GM21528 (cell line): ENCODE data around the gene BABAM1.

Experiments used
- ATAC-seq: cut with Tn5 transposase; IDR thresholded peaks from one replicate; pipeline ENCODE4 v1.9.1; 2021; ENCODE audit warnings: mild to moderate bottlenecking, moderate library complexity; ENCODE audit not compliant: unreplicated experiment, low FRiP score

Gene BABAM1

GRCh38 chr19:17243211-17243829 is 23.9 kb upstream of the BABAM1 start:
- ATAC-seq = no peak

GRCh38 chr19:17243830-17244617 is 23.2 kb upstream of the BABAM1 start:
- ATAC-seq = no peak

GRCh38 chr19:17244618-17245534 is 22.4 kb upstream of the BABAM1 start:
- ATAC-seq = no peak

- peak; percentile 11 for ATAC-seq
Observed at GRCh38 chr19:17245535-17245984, 21.7 kb upstream of the BABAM1 start, which contains the start of gene NR2F6. TSS of gene NR2F6 (minus strand) at chr19:17245919. CDS start at chr19:17245220, 699 bp downstream.

GRCh38 chr19:17246681-17247425 is 20.4 kb upstream of the BABAM1 start:
- ATAC-seq = peak; percentile 2

GRCh38 chr19:17248011-17248776 is 19.0 kb upstream of the BABAM1 start:
- ATAC-seq = no peak

- no peak for ATAC-seq
Observed at GRCh38 chr19:17249887-17250548, 17.2 kb upstream of the BABAM1 start.

- no peak for ATAC-seq
Observed at GRCh38 chr19:17254636-17255035, 12.6 kb upstream of the BABAM1 start.

- no peak for ATAC-seq
Observed at GRCh38 chr19:17255150-17255621, 12.1 kb upstream of the BABAM1 start.

GRCh38 chr19:17256130-17256529 is 11.1 kb upstream of the BABAM1 start:
- ATAC-seq = no peak

GRCh38 chr19:17259118-17259780 is 8.0 kb upstream of the BABAM1 start:
- ATAC-seq = no peak

GRCh38 chr19:17259934-17260333 is 7.3 kb upstream of the BABAM1 start:
- ATAC-seq = no peak

GRCh38 chr19:17260842-17261325 is 6.4 kb upstream of the BABAM1 start:
- ATAC-seq = peak; percentile 54

GRCh38 chr19:17262557-17262956 is 4.7 kb upstream of the BABAM1 start:
- ATAC-seq = no peak

GRCh38 chr19:17263712-17264640 is 3.3 kb upstream of the BABAM1 start:
- ATAC-seq = no peak

GRCh38 chr19:17264641-17264979 is 2.6 kb upstream of the BABAM1 start, which contains the start of gene USHBP1:
TSS of gene USHBP1 (minus strand) at chr19:17264745. CDS start at chr19:17264299, 446 bp downstream.
- no peak for ATAC-seq

- no peak for ATAC-seq
Observed at GRCh38 chr19:17266026-17266425, 1.2 kb upstream of the BABAM1 start.
